HG03045 (cell line): ENCODE data around the gene PON3.
"Not testable (repeated sequence)": the region's sequence is repeated elsewhere in the genome, so short reads cannot be mapped to it uniquely, and the experiment has no call there.

Source experiments
- ATAC-seq: cut with Tn5 transposase; IDR thresholded peaks from one replicate; pipeline ENCODE4 v1.9.1; 2021; ENCODE audit warnings: mild to moderate bottlenecking, moderate library complexity; ENCODE audit not compliant: unreplicated experiment

Gene PON3

DNA sequence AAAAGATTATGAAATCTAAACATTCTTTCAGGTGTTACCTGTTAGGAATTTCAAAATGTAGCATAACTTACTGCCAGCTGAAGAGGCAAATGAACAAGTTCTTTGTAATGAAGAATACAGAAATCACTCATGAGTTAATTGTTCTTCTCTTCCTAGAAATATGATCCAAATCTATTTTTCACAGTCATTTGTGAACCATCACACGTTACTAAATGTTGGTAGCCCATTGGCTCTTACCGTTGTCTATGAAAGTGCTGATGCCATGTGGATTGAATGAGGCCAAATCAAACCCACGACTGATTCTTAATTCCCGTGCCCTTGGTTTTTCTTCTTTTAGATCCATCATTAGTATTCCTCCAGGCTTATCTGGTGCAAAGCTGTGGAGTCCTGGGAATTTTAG, 15.9 kb upstream of the PON3 start:
- ATAC-seq, result no peak

DNA sequence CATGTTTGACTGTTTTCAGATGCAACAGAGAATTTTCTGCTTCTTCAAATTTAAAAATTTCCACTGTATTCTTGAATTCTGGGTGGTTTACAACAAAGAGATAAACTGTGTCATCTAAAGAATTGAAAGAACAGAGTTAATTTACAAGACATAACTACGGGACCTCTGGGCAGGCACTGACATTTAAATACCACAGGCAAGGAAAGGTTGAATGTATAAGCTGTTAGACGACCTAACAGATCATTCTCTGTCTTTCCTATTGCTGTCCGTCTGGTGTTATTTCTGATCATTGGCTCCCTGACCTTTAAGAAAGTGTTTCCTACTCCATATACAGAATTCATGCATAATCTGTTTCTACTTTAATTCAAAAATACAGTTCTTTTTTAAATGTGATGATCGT, 15.5 kb upstream of the PON3 start:
- ATAC-seq, result no peak

DNA sequence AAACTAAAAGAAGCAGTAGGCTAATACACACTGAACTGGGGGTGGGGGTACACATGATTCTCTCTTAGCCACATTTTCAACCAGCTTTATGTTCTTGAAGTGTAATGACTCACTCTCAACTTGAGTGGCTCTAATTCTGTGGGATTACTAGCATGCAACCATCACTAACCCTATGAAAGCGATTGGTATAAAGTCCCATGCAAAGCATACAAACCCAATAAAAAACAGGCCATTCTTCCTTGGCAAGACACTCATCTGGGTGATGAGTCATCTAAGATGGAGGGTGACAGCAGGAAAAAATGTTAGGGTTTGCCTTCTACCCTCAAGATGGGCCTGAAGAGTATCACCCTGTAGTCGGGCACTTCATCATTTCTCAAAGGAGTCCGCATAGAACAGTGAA, 14.9 kb upstream of the PON3 start:
- no peak for ATAC-seq

DNA sequence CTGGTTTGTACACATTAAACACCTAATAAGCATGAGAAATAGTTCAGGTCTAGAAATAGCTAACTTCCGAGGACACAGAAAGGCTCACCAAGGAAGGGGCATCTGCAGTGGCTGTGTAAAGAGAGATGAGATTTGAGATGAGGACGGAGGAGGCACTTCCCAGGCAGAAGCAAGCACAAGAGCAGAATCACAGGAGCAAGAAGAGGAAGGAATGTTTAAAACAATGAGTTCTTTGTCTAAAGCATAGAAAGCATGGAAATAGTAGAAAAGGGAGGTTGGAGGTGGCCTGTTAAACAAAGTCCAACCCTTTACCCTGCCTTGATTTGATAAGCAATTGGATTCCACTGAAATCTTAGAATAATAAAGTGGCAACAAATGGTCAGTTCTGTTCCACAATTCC, 11.6 kb upstream of the PON3 start:
- no peak for ATAC-seq

DNA sequence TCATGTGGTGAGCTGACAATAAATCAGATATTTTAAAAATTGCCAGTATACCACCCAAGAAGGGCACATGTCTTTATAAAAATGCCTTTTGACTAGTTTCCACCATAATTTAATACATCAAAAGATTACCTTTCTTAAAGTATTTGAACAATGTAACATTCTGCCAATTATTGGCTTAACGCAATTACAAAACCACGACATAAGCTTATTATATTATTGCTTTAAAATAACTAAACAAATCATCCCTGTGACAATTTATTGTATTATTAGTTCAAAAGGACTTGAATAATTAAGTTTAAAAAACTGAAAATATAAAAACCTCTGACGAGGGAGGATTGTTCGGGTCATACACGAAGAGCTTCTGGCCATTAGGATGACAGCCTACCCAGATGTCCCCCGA, 9.6 kb upstream of the PON3 start:
- ATAC-seq, result no peak

DNA sequence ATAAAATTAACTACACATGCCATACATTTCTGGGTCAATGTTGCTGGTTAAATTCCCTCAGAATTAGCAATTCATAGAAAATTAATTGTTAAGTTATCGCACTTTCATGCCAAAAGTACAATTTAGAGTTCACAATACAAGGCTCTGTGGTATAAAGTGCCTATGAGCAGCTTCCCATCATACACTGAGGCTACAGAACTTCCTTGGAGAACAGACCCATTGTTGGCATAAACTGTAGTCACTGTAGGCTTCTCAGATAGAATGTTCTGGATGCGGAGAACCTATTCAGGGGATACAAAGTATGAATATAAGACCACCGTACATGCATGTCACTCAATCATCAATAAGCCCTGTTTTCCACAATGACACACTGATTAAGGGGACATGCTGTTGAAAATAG, 9.0 kb upstream of the PON3 start:
- ATAC-seq, result no peak

DNA sequence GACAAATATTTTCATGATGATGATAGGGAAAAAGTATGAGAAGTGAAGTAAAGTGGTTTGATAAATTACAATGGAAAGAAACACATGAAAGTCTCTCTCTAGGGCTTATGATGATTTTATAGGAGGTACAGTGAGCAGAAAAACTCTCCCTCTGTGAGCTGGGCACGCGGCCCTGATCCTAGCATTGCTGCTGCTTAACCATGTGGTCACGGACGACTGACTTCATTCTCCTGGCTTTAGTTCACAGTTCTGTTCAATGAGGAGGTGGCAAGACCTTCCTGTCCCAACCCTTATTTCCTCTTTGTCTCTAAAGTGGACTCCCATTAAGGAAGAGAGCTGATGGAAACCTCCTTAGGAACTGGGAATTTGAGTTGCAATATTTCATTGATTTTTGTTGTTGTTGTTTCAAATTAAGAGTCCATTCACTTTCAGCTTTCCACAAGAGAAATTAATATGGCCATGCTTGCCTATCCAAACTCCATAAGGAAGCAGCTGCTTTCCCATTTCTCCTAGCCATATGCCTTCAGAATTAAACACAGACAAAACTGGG, 8.2 kb upstream of the PON3 start:
- ATAC-seq, result no peak

DNA sequence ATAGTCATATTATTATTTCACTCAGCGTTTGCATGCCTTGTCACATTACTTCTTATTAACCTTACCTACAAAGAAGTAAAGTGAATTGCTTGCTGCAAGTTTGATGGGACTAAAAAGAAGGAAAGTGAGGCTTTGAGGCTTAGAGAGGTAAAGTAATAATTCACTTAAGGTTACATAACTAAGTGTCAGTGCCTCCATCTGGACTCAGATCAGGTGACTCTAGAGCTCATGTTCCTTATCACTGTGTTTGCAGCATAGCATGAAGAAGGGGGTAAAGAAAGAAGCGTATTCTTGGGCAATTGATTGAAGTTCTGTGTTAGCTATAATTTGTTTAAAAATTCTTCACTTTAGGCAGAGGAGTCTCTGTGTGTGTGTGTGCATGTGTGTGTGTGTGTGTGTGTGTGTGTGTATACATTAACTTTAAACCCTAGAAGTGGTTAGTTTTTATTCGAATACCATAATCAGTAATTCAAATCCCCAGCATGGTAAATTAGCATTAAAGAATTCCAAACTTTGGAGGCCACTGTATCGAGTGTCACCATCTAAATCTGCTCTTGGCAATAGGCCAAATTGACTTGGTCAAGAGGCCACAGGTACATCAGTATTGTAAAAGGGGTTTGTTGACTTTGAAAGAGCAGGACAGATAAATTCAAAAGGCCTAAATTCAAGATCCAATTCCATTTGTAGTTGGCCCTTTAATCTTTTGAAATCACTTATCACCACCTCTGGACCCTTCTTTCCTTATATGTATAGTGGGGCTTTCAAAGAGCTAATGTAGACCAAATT, 2.2 kb upstream of the PON3 start:
- no peak for ATAC-seq

DNA sequence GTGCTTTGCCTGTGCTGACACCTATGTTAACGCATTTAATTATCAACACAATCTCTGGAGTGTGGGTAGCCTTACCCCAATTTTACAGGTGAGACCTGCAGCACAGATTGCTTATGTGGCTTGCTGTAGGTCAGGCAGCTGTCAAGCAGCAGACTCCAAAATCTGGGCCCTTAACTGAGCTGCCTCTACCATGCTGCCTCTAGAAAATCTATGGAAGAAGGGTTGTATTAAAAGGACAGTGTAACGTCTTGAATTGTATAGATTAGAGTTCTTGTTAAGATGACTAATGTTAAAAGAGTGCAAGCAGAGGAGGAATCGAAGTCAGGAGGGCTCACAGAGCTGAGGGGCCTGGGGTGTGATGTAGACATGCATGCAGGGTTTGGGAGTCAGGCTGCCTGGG, 1.2 kb upstream of the PON3 start:
- no peak for ATAC-seq

DNA sequence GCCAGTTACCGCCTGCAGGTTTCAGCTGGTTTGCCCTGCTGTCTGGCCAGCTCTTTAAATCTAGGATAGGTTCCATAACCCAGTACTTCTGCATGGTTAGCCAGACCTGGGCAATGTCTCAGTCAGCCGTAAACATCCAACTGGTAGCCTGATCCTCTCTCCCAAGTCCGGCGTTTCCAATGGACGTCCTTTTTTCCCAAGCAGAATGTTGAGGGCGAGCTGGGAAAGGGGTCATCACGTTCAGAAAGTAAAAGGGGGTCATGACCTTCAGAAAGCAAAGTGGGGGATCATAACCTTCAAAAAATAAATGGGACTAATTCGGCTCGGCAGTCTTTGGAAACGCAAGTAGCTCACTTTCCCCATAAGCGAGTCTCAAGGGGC, 430 bp downstream of the PON3 start:
- no peak for ATAC-seq

DNA sequence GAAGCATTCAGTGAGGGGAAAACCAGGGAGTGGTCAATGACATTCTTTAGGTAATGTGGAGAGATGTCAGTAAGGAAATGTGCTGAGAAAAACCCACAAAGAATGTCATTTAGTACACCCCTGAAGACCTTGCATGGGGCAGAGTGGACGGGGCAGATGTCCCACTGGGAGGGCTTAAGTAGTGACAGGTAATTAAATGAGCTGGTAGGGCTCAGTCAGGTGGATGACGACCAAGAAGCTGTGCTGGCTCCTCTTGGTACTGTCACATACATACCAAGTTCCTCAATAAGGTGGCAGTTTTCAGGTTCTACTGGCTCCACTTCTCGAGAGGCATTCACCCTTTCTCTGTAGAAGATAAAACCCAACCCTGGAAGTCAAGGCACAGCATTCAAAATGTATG, 1.8 kb downstream of the PON3 start:
- no peak for ATAC-seq

DNA sequence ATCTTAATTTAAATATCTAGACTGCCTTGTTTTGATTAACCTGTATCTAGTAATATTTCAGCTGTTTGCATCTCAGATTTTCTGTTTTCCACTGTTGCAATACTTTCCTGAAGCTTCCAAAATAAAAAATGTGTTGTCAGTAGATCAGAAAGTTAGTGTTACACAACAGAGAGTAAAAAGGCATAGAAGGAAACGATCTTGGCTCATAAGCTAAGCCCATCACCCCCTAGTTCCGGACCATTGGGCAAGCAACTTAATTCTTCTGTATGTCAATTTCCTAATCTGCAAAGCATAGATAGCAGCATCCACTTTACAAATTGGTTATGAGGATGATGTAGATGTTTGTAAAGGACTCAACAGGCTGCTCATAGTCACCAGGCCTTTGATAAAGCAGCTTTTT, 4.4 kb downstream of the PON3 start:
- no peak for ATAC-seq

DNA sequence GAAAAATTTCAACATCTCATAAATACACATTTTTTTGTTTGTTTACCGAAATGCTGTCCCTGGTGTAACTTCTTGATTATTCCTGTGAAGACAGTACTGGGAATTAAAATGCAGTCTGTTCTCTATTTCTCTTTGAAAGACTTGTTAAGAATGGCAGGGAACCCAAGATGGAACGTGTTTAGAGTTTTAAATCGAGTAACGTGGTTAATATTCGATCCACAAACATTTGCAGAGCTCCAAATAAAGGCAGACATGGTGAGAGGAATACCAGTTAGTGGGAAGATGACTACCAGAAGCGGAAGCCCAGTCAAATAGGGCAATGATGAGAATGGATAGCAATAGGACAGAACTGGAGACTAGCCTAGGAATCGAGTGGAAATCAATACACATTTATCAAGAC, 6.7 kb downstream of the PON3 start:
- ATAC-seq, result no peak

DNA sequence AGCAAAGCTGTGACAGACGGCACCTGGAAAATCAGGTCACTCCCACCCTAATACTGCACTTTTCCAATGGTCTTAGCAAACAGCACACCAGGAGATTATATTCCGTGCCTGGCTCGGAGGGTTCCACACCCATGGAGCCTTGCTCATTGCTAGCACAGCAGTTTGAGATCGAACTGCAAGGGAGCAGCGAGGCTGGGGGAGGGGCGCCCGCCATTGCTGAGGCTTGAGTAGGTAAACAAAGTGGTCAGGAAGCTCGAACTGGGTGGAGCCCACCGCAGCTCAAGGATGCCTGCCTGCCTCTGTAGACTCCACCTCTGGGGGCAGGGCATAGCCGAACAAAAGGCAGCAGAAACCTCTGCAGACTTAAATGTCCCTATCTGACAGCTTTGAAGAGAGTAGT, 16.7 kb downstream of the PON3 start:
- not testable (repeated sequence) for ATAC-seq

DNA sequence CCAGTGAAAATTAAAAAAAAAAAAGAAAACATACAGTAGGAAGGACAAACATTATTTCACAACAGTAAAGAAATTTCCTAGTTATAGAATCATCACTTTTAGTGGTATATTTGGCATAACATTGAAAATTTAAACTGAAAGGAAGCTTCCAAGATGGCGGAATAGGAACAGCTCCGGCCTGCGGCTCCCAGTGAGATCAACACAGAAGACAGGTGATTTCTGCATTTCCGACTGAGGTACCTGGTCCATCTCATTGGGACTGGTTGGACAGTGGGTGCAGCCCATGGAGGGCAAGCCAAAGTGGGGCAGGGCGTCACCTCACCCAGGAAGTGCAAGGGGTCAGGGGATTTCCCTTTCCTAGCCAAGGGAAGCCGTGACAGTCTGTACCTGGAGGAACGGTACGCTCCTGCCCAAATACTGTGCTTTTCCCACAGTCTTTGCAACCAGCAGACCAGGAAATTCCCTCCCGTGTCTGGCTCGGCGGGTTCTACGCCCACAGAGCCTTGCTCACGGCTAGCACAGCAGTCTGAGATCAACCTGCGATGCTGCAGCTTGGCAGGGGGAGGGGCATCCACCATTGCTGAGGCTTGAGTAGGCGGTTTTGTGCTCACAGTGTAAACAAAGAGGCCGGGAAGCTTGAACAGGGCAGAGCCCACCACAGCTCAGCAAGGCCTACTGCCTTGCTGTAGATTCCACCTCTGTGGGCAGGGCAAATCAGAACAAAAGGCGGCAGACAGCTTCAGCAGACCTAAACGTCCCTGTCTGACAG, 19.4 kb downstream of the PON3 start:
- ATAC-seq, result no peak

DNA sequence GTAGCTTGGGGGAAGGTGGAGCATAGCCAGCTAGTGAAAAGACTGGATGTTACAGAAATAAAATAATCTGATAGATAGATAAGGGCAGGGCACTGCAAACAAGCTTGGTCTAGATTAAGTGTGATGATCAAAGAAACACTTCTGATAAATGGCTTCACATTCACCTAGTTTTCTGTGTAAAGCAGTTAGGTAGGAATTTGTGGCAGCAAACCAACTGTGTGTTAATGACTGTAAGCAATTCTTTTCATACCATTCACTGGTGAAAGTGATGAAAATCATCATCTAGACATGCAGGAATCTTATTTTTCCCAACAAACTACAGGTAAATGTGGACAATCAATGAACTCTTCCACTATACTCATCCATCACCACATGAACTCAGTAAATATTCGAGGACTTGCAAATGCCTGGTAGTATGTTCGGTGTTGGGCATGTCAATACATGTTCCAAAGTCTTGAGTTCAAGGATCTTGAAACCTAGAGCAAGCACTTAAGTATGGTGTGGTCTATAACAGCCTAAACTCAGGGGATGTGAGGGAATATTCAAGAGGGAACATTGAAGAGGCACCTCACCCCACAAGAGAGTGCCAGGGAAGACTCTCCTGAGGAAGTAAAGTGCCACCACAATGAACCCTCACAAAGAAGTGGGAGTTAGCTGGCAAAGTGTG, 20.5 kb downstream of the PON3 start:
- ATAC-seq, result no peak

DNA sequence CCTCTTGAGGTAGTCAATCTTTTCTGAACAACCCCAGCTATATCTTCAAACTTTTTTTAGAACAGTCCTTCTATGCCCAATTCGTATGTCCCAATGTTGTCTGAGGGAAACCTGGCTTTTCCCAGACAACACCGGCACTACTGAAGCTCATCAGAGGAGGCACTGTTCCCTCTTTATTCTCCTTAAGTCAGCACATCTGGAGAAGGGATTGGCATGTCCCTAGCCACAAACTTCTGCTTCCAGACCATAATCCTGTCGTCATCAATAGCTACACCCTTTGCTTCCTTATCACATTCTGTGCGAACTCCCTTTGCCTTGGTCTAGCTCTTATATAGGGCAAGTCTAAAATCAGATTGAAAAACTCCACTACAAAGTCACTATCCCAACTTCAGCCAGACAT, 22.9 kb downstream of the PON3 start:
- no peak for ATAC-seq

DNA sequence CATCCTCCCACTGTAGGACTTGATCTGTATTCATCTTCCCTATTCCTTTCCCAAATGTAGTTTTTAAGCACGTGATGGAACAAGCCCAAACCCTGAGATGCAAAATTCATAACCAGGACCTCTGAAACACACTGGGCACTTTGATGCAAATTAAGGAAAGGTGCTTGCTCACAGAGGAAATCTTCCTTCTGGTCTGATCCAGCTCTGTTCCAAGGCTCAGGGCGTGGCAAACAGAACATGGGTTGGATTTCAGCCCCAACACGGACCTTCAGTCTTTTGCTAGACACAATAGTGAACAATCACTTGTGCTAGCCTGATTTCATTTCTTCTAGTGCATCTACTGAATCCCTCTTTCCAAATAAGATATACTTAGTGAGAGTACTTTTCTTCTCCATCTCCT, 27.9 kb downstream of the PON3 start:
- no peak for ATAC-seq

DNA sequence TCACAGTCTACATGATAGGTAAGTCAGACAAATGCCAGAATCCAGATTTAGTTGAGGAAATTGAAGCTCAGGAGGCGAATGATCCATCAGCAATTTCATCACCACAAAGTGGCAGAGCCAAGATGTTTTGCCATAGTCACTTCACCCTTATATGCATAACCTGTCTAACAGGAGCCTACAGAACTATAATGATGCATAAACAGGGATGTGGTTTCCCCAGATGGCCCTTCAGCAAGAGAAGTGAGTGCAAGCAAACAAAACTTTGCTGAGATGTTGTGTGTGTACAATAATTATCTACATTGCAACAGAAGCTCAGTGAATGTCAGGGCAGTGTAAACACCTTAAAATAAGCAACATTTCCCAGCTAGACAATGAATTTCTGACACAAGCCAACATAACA, 28.6 kb downstream of the PON3 start:
- no peak for ATAC-seq

DNA sequence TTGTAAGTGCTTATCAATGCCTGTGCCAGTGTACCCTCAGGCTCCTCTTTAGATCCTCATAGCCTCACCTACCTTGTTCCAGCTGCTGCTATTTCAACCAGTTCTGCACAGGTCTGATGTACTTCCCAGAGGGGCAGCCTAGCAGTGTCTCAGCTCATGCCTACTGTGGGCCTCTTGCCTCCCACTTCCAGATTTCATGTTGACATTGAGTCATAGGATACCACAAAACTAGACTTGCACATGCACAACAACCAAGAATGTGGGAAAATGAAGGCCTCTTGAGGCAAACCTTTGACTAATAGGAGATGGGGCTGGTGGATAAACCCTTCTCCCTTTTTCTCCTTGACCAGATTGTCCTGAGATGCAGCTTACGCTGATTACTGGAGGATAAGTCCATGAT, 31.0 kb downstream of the PON3 start:
- ATAC-seq, result no peak

DNA sequence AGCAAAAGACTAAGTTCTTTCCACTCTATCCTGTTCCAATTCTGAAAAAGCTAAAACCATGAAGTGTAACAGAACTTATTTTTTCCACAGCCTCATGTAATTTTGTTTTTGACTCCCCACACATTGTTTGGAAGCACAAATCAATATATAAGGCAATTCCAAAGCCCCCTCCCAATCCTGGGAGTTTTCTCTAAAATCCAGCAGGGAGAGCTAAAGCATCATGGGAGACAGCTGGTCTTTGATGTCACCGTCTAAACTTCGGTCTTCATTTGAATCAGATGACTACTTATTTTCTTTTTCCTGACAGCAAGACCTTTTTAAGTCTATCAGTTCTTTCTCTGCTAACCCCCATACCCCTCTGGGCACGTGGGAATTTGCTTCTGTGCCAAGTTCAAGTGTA, 38.6 kb downstream of the PON3 start:
- ATAC-seq, result no peak
